ENCODE data around the gene NTSR1. TPM values are rescaled to one million over a fixed set of nuclear protein-coding genes. Genes with fewer than 3 reads are reported as not detected.

The NTSR1 gene
- total and polyA plus RNA-seq, 3 donors from 2014 or later, result 0.41 to 1.3 (median 0.81) TPM

GRCh38 chr20:62800314-62801259 is 92.0 kb downstream of the NTSR1 start:
- Histone ChIP-seq H3K27me3 (no peaks in the 10 kb centered on the region), H3K4me1 (peaks cover 10% of the 10 kb centered on the region), H3K9me3 (no peaks in the 10 kb centered on the region), H3K36me3 (ENCODE audit: low read depth, missing control alignments) (no peaks in the 10 kb centered on the region), H3K4me3 (no peak overlapping the region), H3K27ac (no peak overlapping the region)
- intact Hi-C loops (cut with DNase I; ENCODE audit: low total_unique reads), result no loop called here
- 81 to 88% methylated on average over 17 to 26 of the region's 26 CpGs for WGBS, 2 donors
- TF ChIP-seq POLR2A (IDR thresholded peaks at IDR 0.05), result no peak
- TF ChIP-seq CTCF (IDR thresholded peaks at IDR 0.05), result no peak
- DNase-seq, result no peak

GRCh38 chr20:62801284-62802010 is 92.8 kb downstream of the NTSR1 start:
- Histone ChIP-seq H3K27me3 (no peaks in the 10 kb centered on the region), H3K4me1 (peaks cover 19% of the 10 kb centered on the region), H3K9me3 (no peaks in the 10 kb centered on the region), H3K4me3 (no peak overlapping the region), H3K36me3 (ENCODE audit: low read depth, missing control alignments) (no peaks in the 10 kb centered on the region), H3K27ac (no peak overlapping the region)
- WGBS, 2 donors, result 87 to 88% methylated on average over 8 to 15 of the region's 15 CpGs
- TF ChIP-seq CTCF (IDR thresholded peaks at IDR 0.05) (no peak), POLR2A (IDR thresholded peaks at IDR 0.05) (no peak)
- intact Hi-C loops (cut with DNase I; ENCODE audit: low total_unique reads), result no loop called here
- no peak for DNase-seq

- no peak for TF ChIP-seq CTCF (IDR thresholded peaks at IDR 0.05)
- TF ChIP-seq POLR2A (IDR thresholded peaks at IDR 0.05), result no peak
- H3K4me3 ChIP-seq, result no peak overlapping the region
- H3K27me3 ChIP-seq, result no peaks in the 10 kb centered on the region
- intact Hi-C loops (cut with DNase I; ENCODE audit: low total_unique reads), result no loop called here
- DNase-seq, result no peak
- peaks cover 20% of the 10 kb centered on the region for H3K4me1 ChIP-seq
- no peaks in the 10 kb centered on the region for H3K36me3 ChIP-seq (ENCODE audit: low read depth, missing control alignments)
- no peak overlapping the region for H3K27ac ChIP-seq
- WGBS, 2 donors, result 81 to 83% methylated on average over 22 of the region's 22 CpGs
- H3K9me3 ChIP-seq, result no peaks in the 10 kb centered on the region
Measured at GRCh38 chr20:62802026-62802712, 93.5 kb downstream of the NTSR1 start.

DNA sequence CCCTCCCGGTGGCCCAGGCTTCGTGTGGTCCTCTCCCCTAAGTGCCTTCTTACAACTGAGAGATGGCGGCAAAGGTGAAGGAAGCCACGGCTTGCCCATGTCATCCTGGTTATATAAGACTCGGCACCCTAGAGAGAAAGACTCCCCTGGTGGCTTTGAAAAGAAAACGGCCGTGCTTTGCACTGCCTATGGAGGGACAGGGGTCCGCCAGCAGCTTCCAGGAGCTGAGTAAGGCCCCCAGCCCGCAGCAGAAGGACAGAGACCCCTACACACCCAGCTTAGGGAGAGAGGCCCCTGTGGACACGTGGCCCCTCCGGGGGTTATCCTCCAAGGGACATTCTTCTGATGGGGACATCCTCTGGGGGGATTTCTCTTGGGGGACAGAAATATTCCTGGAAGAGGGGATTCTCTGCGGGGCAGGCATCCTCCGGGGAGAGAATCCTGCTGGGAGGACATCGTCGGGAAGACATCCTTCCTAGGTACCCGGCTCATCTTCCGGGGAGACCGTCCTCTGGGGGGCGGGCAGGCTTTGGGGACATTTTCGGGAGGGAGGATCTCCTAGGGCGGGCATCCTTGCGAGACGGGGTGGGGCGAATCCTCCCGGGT is 95.5 kb downstream of the NTSR1 start:
- Histone ChIP-seq H3K9me3 (no peaks in the 10 kb centered on the region), H3K27ac (peak overlapping the region in 1 of 2 donors; percentile 88), H3K4me1 (peaks cover 15% of the 10 kb centered on the region), H3K36me3 (ENCODE audit: low read depth, missing control alignments) (no peaks in the 10 kb centered on the region), H3K27me3 (no peaks in the 10 kb centered on the region), H3K4me3 (peak overlapping the region; percentile 90 to 94)
- no peak for DNase-seq
- intact Hi-C loops (cut with DNase I; ENCODE audit: low total_unique reads), result no loop called here
- 21 to 37% methylated on average over 15 to 20 of the region's 25 CpGs for WGBS, 2 donors
- no peak for TF ChIP-seq POLR2A (IDR thresholded peaks at IDR 0.05)
- no peak for TF ChIP-seq CTCF (IDR thresholded peaks at IDR 0.05)

All from testis (tissue), 3 donors.